ENCODE measurements around the gene GTF3C6. TPM values are rescaled to one million over a fixed set of nuclear protein-coding genes. Genes with fewer than 3 reads are reported as not detected.

The GTF3C6 gene
- total and polyA plus RNA-seq, 2 of the 13 experiments (the other 11 are each of a cell fraction or from before 2014, with no cell fraction given) = 21.6 to 160 TPM

DNA sequence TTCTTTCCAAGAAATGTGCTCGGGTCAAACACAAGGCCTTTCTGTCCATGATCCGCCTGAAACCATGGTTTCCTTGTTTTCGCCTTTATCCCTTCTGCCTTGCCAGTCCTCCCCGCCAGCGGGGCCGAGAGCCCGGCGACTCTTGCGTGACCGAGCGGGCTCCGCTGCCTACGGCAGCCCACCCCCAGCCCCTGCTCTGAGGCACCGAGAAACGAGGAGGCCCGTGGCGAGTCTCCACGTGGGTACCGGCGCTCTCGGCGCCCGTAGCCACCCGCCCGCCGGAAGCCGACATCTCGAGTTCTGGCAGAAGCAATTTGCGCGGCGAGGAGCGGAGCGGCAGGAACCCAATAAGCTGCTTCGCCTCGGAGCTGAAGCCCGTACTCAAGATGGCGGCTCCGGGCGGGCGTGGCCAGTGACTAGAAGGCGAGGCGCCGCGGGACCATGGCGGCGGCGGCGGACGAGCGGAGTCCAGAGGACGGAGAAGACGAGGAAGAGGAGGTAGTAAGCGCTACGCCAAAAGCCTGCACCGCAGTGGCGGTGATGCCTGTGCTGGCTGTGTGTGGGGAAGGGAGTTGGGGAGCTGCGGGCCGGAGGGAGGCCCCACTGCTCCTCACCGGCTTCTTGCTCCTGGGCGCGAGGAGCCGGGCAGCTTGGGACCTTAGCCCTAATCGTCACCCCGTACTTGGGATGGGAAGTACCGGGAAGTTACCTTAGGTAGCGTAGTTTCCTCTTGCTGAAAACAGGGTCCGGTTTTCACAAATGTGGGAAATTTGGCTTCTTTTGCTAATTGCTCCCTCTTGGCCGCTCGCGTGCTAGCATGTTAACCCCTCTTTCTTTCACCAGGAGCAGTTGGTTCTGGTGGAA, at the start of gene GTF3C6 (continued):
- TF ChIP-seq ZNF775 (CRISPR knock-in tag; IDR thresholded peaks at IDR 0.05; ENCODE audit: borderline replicate concordance) (no peak; the same call in 1 of the 2 replicates), MIER3 (CRISPR knock-in tag; IDR thresholded peaks at IDR 0.05; ENCODE audit: borderline replicate concordance) (0 out of 2 replicates have a peak, but pooled peaks have one; percentile 20), RCOR2 (CRISPR knock-in tag; IDR thresholded peaks at IDR 0.05) (0 out of 2 replicates have a peak, but pooled peaks have one; percentile 43), DR1 (CRISPR knock-in tag; IDR thresholded peaks at IDR 0.05) (peak; percentile 88), ERF (CRISPR knock-in tag; IDR thresholded peaks at IDR 0.05) (peak; percentile 95), TGIF2 (CRISPR knock-in tag; IDR thresholded peaks at IDR 0.05) (peak; percentile 81; the same call in 1 of the 2 replicates), ASH2L (IDR thresholded peaks at IDR 0.05; ENCODE audit: insufficient read length, low read depth, low read length) (peak; percentile 89), JUND (CRISPR knock-in tag; IDR thresholded peaks at IDR 0.05) (peak; percentile 21; the same call in 1 of the 2 replicates), ZNF543 (CRISPR knock-in tag; IDR thresholded peaks at IDR 0.05) (peak; percentile 96), PAWR (CRISPR knock-in tag; IDR thresholded peaks at IDR 0.05; ENCODE audit: borderline replicate concordance) (no peak), ZSCAN20 (CRISPR knock-in tag; IDR thresholded peaks at IDR 0.05; ENCODE audit: borderline replicate concordance) (peak; percentile 37; the same call in 1 of the 2 replicates), ZNF44 (CRISPR knock-in tag; IDR thresholded peaks at IDR 0.05) (no peak; the same call in 1 of the 2 replicates), ZNF138 (CRISPR knock-in tag; IDR thresholded peaks at IDR 0.05; ENCODE audit: low read depth) (peak; percentile 88; the same call in 1 of the 2 replicates), ZKSCAN8 (CRISPR knock-in tag; IDR thresholded peaks at IDR 0.05; ENCODE audit: borderline replicate concordance) (0 out of 2 replicates have a peak, but pooled peaks have one; percentile 75), CCAR2 (optimal IDR thresholded peaks at IDR 0.05; ENCODE audit: low read depth, low read length) (no peak)
- TF ChIP-seq, protein P1, sequence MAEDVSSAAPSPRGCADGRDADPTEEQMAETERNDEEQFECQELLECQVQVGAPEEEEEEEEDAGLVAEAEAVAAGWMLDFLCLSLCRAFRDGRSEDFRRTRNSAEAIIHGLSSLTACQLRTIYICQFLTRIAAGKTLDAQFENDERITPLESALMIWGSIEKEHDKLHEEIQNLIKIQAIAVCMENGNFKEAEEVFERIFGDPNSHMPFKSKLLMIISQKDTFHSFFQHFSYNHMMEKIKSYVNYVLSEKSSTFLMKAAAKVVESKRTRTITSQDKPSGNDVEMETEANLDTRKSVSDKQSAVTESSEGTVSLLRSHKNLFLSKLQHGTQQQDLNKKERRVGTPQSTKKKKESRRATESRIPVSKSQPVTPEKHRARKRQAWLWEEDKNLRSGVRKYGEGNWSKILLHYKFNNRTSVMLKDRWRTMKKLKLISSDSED (CRISPR knock-in tag; IDR thresholded peaks at IDR 0.05) = peak; percentile 47; the same call in 1 of the 2 replicates
- TF ChIP-seq, protein P2, sequence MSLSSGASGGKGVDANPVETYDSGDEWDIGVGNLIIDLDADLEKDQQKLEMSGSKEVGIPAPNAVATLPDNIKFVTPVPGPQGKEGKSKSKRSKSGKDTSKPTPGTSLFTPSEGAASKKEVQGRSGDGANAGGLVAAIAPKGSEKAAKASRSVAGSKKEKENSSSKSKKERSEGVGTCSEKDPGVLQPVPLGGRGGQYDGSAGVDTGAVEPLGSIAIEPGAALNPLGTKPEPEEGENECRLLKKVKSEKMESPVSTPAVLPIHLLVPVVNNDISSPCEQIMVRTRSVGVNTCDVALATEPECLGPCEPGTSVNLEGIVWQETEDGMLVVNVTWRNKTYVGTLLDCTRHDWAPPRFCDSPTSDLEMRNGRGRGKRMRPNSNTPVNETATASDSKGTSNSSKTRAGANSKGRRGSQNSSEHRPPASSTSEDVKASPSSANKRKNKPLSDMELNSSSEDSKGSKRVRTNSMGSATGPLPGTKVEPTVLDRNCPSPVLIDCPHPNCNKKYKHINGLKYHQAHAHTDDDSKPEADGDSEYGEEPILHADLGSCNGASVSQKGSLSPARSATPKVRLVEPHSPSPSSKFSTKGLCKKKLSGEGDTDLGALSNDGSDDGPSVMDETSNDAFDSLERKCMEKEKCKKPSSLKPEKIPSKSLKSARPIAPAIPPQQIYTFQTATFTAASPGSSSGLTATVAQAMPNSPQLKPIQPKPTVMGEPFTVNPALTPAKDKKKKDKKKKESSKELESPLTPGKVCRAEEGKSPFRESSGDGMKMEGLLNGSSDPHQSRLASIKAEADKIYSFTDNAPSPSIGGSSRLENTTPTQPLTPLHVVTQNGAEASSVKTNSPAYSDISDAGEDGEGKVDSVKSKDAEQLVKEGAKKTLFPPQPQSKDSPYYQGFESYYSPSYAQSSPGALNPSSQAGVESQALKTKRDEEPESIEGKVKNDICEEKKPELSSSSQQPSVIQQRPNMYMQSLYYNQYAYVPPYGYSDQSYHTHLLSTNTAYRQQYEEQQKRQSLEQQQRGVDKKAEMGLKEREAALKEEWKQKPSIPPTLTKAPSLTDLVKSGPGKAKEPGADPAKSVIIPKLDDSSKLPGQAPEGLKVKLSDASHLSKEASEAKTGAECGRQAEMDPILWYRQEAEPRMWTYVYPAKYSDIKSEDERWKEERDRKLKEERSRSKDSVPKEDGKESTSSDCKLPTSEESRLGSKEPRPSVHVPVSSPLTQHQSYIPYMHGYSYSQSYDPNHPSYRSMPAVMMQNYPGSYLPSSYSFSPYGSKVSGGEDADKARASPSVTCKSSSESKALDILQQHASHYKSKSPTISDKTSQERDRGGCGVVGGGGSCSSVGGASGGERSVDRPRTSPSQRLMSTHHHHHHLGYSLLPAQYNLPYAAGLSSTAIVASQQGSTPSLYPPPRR (CRISPR knock-in tag; IDR thresholded peaks at IDR 0.05; ENCODE audit: borderline replicate concordance) = peak; percentile 61; the same call in 1 of the 2 replicates
- TF ChIP-seq, protein P3, sequence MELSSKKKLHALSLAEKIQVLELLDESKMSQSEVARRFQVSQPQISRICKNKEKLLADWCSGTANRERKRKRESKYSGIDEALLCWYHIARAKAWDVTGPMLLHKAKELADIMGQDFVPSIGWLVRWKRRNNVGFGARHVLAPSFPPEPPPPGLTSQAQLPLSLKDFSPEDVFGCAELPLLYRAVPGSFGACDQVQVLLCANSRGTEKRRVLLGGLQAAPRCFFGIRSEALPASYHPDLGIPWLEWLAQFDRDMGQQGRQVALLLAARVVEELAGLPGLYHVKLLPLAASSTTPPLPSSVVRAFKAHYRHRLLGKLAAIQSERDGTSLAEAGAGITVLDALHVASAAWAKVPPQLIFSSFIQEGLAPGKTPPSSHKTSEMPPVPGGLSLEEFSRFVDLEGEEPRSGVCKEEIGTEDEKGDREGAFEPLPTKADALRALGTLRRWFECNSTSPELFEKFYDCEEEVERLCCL (CRISPR knock-in tag; IDR thresholded peaks at IDR 0.05; ENCODE audit: borderline replicate concordance) = no peak
- TF ChIP-seq, protein P4, sequence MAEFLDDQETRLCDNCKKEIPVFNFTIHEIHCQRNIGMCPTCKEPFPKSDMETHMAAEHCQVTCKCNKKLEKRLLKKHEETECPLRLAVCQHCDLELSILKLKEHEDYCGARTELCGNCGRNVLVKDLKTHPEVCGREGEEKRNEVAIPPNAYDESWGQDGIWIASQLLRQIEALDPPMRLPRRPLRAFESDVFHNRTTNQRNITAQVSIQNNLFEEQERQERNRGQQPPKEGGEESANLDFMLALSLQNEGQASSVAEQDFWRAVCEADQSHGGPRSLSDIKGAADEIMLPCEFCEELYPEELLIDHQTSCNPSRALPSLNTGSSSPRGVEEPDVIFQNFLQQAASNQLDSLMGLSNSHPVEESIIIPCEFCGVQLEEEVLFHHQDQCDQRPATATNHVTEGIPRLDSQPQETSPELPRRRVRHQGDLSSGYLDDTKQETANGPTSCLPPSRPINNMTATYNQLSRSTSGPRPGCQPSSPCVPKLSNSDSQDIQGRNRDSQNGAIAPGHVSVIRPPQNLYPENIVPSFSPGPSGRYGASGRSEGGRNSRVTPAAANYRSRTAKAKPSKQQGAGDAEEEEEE (CRISPR knock-in tag; IDR thresholded peaks at IDR 0.05; ENCODE audit: borderline replicate concordance) = no peak
